ENCODE data around the gene CLCNKB. TPM values are rescaled to one million over a fixed set of nuclear protein-coding genes. Genes with fewer than 3 reads are reported as not detected.

CLCNKB gene
- total and polyA plus RNA-seq, 2 experiments from 2014 or later = 1.3 to 1.9 TPM

- no peaks in the 10 kb centered on the region for H3F3A ChIP-seq (replicated peaks; ENCODE audit: low read depth)
- no peak overlapping the region for H3K4me3 ChIP-seq
- TF ChIP-seq EZH2 (IDR thresholded peaks at IDR 0.05; ENCODE audit: low read depth, unreplicated experiment) (no peak), JUNB (IDR thresholded peaks at IDR 0.05; ENCODE audit: unreplicated experiment) (no peak), EZH2phosphoT487 (IDR thresholded peaks at IDR 0.05; ENCODE audit: unreplicated experiment) (no peak), CTCF (conservative IDR thresholded peaks at IDR 0.05; ENCODE audit: low read depth in 2 of 2) (no peak), NANOG (IDR thresholded peaks at IDR 0.05; ENCODE audit: borderline replicate concordance) (no peak), ZNF462 (CRISPR knock-in tag; IDR thresholded peaks at IDR 0.05) (no peak), REST (IDR thresholded peaks at IDR 0.05; ENCODE audit: unreplicated experiment) (no peak), CREB1 (CRISPR knock-in tag; IDR thresholded peaks at IDR 0.05; ENCODE audit: low read depth) (no peak)
- no peaks in the 10 kb centered on the region for H3K36me3 Mint-ChIP-seq (ENCODE audit: low read depth)
- H3K9me2 ChIP-seq (ENCODE audit: insufficient read depth) = no peaks in the 10 kb centered on the region
- no peaks in the 10 kb centered on the region for H3K79me2 ChIP-seq (replicated peaks; ENCODE audit: insufficient read depth)
- peaks cover 18% of the 10 kb centered on the region for H3K4me1 Mint-ChIP-seq
- H3K27ac Mint-ChIP-seq = no peak overlapping the region
- no peak overlapping the region for H3K4me2 ChIP-seq
- peaks cover 14% of the 10 kb centered on the region for H3K4me1 ChIP-seq (ENCODE audit: insufficient read depth)
- no peaks in the 10 kb centered on the region for H3K9me3 Mint-ChIP-seq
- no peak overlapping the region for H3K27ac ChIP-seq (ENCODE audit: low read depth)
- no peaks in the 10 kb centered on the region for H4K20me1 ChIP-seq (replicated peaks; ENCODE audit: insufficient read depth)
- H3K27me3 Mint-ChIP-seq (ENCODE audit: insufficient read depth, low read depth, poor library complexity) = peaks cover 7% of the 10 kb centered on the region
- ATAC-seq = no peak
- H3K36me3 ChIP-seq (ENCODE audit: insufficient read depth) = no peaks in the 10 kb centered on the region
- H3K27me3 ChIP-seq (ENCODE audit: insufficient read depth) = no peaks in the 10 kb centered on the region
- H3K4me3 Mint-ChIP-seq = no peak overlapping the region
- no peak for DNase-seq (ENCODE audit: low spot score)
- no peak overlapping the region for H2AFZ ChIP-seq
Measured at GRCh38 chr1:16031551-16031950, 12.0 kb upstream of the CLCNKB start.
